MM.1S (cell line): ENCODE measurements around the gene MKNK1.

Source experiments
- CTCF ChIP-seq: fragments of 300-600 bp; sonication (generic); IDR thresholded peaks from 2 replicates; pipeline ENCODE4 v1.5.1; 2016; ENCODE audit warnings: antibody characterized with exemption, low read length, mixed read lengths
- EZH2phosphoT487 ChIP-seq: fragments of 300-600 bp; sonication (generic); IDR thresholded peaks from 2 replicates; pipeline ENCODE4 v1.6.1; 2018; ENCODE audit warnings: antibody characterized with exemption, low read length

GRCh38 chr1:46516200-46516950 lies 87.7 kb downstream of the MKNK1 start:
- TF ChIP-seq EZH2phosphoT487 (no peak), CTCF (no peak)
